Gastrocnemius medialis (tissue), 4 donors: ENCODE results near the gene MAN1B1.

ENCODE experiments used
- CTCF ChIP-seq, 5 experiments: fragments of 450-650 bp in 3 of 5; fragments of 200-600 bp in 2 of 5; sonication (generic) in 2 of 5; IDR thresholded peaks in 4 of 5; conservative IDR thresholded peaks in 1 of 5; 1 replicate in 4 of 5; 2 replicates in 1 of 5; pipeline ENCODE4 v1.5.1; 2016 to 2019; ENCODE audit warnings: antibody characterized with exemption in 5 of 5, mild to moderate bottlenecking in 3 of 5, moderate library complexity in 3 of 5
- POLR2A ChIP-seq, 2 donors: fragments of 450-650 bp; IDR thresholded peaks; one replicate each; pipeline ENCODE4 v1.6.1; 2017; ENCODE audit warnings: antibody characterized with exemption in 2 of 2, mild to moderate bottlenecking in 2 of 2, moderate library complexity in 2 of 2

GRCh38 chr9:137116027-137116507 is 29.3 kb downstream of the MAN1B1 start:
- TF ChIP-seq CTCF (IDR thresholded peaks at IDR 0.05 in 4 of 5, conservative IDR thresholded peaks at IDR 0.05 in 1 of 5), result no peak
- TF ChIP-seq POLR2A (IDR thresholded peaks at IDR 0.05), result no peak
